Kidney (tissue), 14 donors: ENCODE measurements around the gene C1orf116. TPM values are rescaled to one million over a fixed set of nuclear protein-coding genes. Genes with fewer than 3 reads are reported as not detected.

ENCODE experiments used
- DNase-seq, 5 donors: peaks; one replicate each; pipeline ENCODE4 v3.0.0-alpha.2; 2013 to 2020
- FAIRE-seq: peaks from 2 replicates; lab custom pipeline; 2012; peaks lifted over from hg19 to GRCh38; lab: Jason Lieb, UNC
- H3K27ac ChIP-seq, 2 donors: one replicate each; pipeline ENCODE4 v1.7.0; 2013; ENCODE audit warnings: low read depth in 2 of 2, low read length in 2 of 2, inconsistent platforms in 1 of 2
- H3K27me3 ChIP-seq: one replicate; pipeline ENCODE4 v1.7.1; 2013; ENCODE audit warnings: low read length, inconsistent platforms; ENCODE audit not compliant: control insufficient read depth, insufficient read depth
- H3K36me3 ChIP-seq, 3 donors: one replicate each; pipeline versions ENCODE4 v1.7.0 to v1.7.1; 2013; ENCODE audit warnings: low read length in 3 of 3, control low read depth in 1 of 3, inconsistent platforms in 1 of 3; ENCODE audit not compliant: insufficient read depth in 3 of 3, control insufficient read depth in 2 of 3
- H3K4me1 ChIP-seq, 3 donors: one replicate each; pipeline versions ENCODE4 v1.7.0 to v1.7.1; 2013; ENCODE audit warnings: low read length in 3 of 3, inconsistent platforms in 1 of 3, low read depth in 1 of 3; ENCODE audit not compliant: control insufficient read depth in 2 of 3, insufficient read depth in 2 of 3
- H3K4me3 ChIP-seq, 3 donors: one replicate each; pipeline versions ENCODE4 v1.7.0 to v1.8.1; 2013; ENCODE audit warnings: low read length in 3 of 3, control low read depth in 1 of 3, inconsistent platforms in 1 of 3
- H3K9ac ChIP-seq, 3 donors: one replicate each; pipeline versions ENCODE4 v1.7.0 to v1.7.1; 2013; ENCODE audit warnings: low read length in 3 of 3, control low read depth in 1 of 3, inconsistent platforms in 1 of 3
- H3K9me3 ChIP-seq, 3 donors: one replicate each; pipeline versions ENCODE4 v1.7.0 to v1.7.1; 2013; ENCODE audit warnings: low read length in 3 of 3, control low read depth in 1 of 3, inconsistent platforms in 1 of 3; ENCODE audit not compliant: control insufficient read depth in 2 of 3, insufficient read depth in 1 of 3
- CTCF ChIP-seq: IDR thresholded peaks from 3 replicates; pipeline ENCODE4 v1.5.1; 2012; ENCODE audit warnings: mild to moderate bottlenecking, moderate library complexity, borderline replicate concordance; ENCODE audit not compliant: insufficient read depth; ENCODE audit errors: extremely low read depth
- intact Hi-C: fragments of 100-400 bp; cut with DNase I; formaldehyde crosslinking; loops from one replicate; pipeline ENCODE4 v1.11.1; 2022
- polyA plus RNA-seq: library from polyadenylated mRNA; stranded (reverse); fragments of 350-450 nt; fragmentation: Illumina TruSeq; extraction: RNeasy Lipid Tissue Mini Kit (QIAGEN cat#74804); gene quantifications from one replicate; pipeline ENCODE4 v1.2.3, GENCODE V29; 2014; ENCODE audit warnings: low read depth, low replicate concordance; ENCODE audit not compliant: insufficient read depth
- total RNA-seq: library from RNA; stranded (reverse); fragmentation: NEBNext Ultra II Directional; extraction: Animal tissue kit (Norgen Biotek cat#: 25700); gene quantifications from one replicate; pipeline ENCODE4 v1.2.1, GENCODE V29; 2021
- donor health status: control.
- donor health status: control.
- donor health status: control.
- donor health status: control.
- donor health status: control.
- donor health status: DM: yes; HTN: yes; CAD: no.
- donor health status: Normal renal cell carcinoma (clear cell type).

Gene C1orf116
- total and polyA plus RNA-seq, 2 donors from 2014 or later: 11.9 to 19.6 TPM

GRCh38 chr1:207049514-207049913, 17.0 kb upstream of the C1orf116 start:
- peaks cover 5 to 20% (median 9%) of the 10 kb centered on the region in 3 donors for H3K4me1 ChIP-seq
- peak overlapping the region in 1 of 2 donors; percentile 98 for H3K27ac ChIP-seq
- H3K9ac ChIP-seq: peak overlapping the region in 2 of 3 donors; percentile 67 to 88
- H3K36me3 ChIP-seq: peaks cover 10 to 13% (median 10%) of the 10 kb centered on the region in 3 donors
- no peak for TF ChIP-seq CTCF
- DNase-seq (peak in 1 of 5 donors; percentile 20), FAIRE-seq (no peak)
- no peaks in the 10 kb centered on the region for H3K9me3 ChIP-seq
- peak overlapping the region; percentile 79 to 96 (median 94) for H3K4me3 ChIP-seq
- intact Hi-C loops: no loop called here
- no peaks in the 10 kb centered on the region for H3K27me3 ChIP-seq

- FAIRE-seq: no peak
- peak in 1 of 5 donors; percentile 12 for DNase-seq
- peak overlapping the region in 1 of 3 donors; percentile 31 for H3K9ac ChIP-seq
- no peak for TF ChIP-seq CTCF
- no peaks in the 10 kb centered on the region for H3K27me3 ChIP-seq
- peak overlapping the region in 2 of 3 donors; percentile 79 to 96 for H3K4me3 ChIP-seq
- intact Hi-C loops: no loop called here
- H3K36me3 ChIP-seq: peaks cover 10 to 13% (median 10%) of the 10 kb centered on the region in 3 donors
- H3K4me1 ChIP-seq: peaks cover 5 to 20% (median 9%) of the 10 kb centered on the region in 3 donors
- peak overlapping the region in 1 of 2 donors; percentile 15 for H3K27ac ChIP-seq
- no peaks in the 10 kb centered on the region for H3K9me3 ChIP-seq
Measured at GRCh38 chr1:207049054-207049453, 16.5 kb upstream of the C1orf116 start.

GRCh38 chr1:207048041-207048440, 15.5 kb upstream of the C1orf116 start:
- no peak for FAIRE-seq
- intact Hi-C loops: no loop called here
- Histone ChIP-seq H3K4me3 (no peak overlapping the region), H3K27ac (no peak overlapping the region), H3K9me3 (no peaks in the 10 kb centered on the region), H3K36me3 (peaks cover 10 to 13% (median 10%) of the 10 kb centered on the region in 3 donors), H3K27me3 (no peaks in the 10 kb centered on the region), H3K9ac (no peak overlapping the region), H3K4me1 (peaks cover 5 to 20% (median 9%) of the 10 kb centered on the region in 3 donors)
- no peak for TF ChIP-seq CTCF
- DNase-seq: no peak

- Histone ChIP-seq H3K9ac (no peak overlapping the region), H3K4me3 (no peak overlapping the region), H3K27me3 (no peaks in the 10 kb centered on the region), H3K27ac (no peak overlapping the region), H3K9me3 (no peaks in the 10 kb centered on the region), H3K36me3 (peaks cover 10 to 13% (median 10%) of the 10 kb centered on the region in 3 donors), H3K4me1 (peaks cover 5 to 20% (median 9%) of the 10 kb centered on the region in 3 donors)
- DNase-seq (no peak), FAIRE-seq (no peak)
- no peak for TF ChIP-seq CTCF
- intact Hi-C loops: no loop called here
Measured at GRCh38 chr1:207047505-207047904, 14.9 kb upstream of the C1orf116 start.
